ENCODE data around the gene UBE2O. TPM values are rescaled to one million over a fixed set of nuclear protein-coding genes. Genes with fewer than 3 reads are reported as not detected.

Gene UBE2O
- total and polyA plus RNA-seq, 2 donors (not counting 1 experiment from before 2014, with no cell fraction given): 11.5 to 12.4 TPM

DNA sequence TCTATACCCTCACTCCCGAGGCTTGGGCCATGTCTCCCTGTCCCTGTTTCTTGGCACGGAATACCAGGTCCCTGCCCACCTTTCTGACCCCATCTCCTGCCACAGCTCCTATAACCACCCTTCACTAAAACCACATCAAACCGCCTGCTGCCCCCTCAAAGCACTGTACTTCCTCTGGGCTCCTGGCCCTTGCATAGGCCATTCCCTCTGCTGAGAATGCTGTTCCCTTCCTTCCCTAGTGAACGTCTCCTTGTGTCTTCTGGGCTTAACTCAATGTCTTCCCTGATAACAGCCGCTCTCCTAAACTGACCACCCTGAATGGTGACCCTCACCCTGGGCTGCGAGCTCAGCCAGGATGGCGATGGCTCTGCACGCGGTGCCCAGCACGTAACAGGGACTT, 25.1 kb upstream of the UBE2O start:
- H3K79me2 ChIP-seq (ENCODE audit: control insufficient read depth, insufficient read depth, low read length): no peaks in the 10 kb centered on the region
- no peak overlapping the region for H3K9ac ChIP-seq (ENCODE audit: insufficient read depth, low read length)
- TF ChIP-seq CTCF (conservative IDR thresholded peaks at IDR 0.05 in 1 of 2, IDR thresholded peaks at IDR 0.05 in 1 of 2; ENCODE audit: low read depth in 1 of 2, low read length in 2 of 2): no peak
- H3K27ac ChIP-seq (ENCODE audit: insufficient read depth, low read length): no peak overlapping the region
- no peaks in the 10 kb centered on the region for H3K4me1 ChIP-seq (ENCODE audit: control insufficient read depth, extremely low read depth, insufficient read depth, low read length)
- H3K4me2 ChIP-seq (ENCODE audit: extremely low read depth, insufficient read depth, low read length): no peak overlapping the region
- no peaks in the 10 kb centered on the region for H3K27me3 ChIP-seq (ENCODE audit: control insufficient read depth, insufficient read depth, low read length)
- no peaks in the 10 kb centered on the region for H3K36me3 ChIP-seq (ENCODE audit: control insufficient read depth, insufficient read depth, low read length)
- H3K4me3 ChIP-seq (replicated peaks in 1 of 4; ENCODE audit: control extremely low read depth in 1 of 4, insufficient read depth in 1 of 4, low read depth in 3 of 4, low read length in 4 of 4): no peak overlapping the region
- no peak overlapping the region for H2AFZ ChIP-seq (ENCODE audit: low read length)
- no peaks in the 10 kb centered on the region for H3K9me3 ChIP-seq (ENCODE audit: control insufficient read depth, insufficient read depth, low read depth, low read length)
- no peaks in the 10 kb centered on the region for H4K20me1 ChIP-seq (ENCODE audit: control insufficient read depth, extremely low read depth, insufficient read depth, low read length)
- DNase-seq (ENCODE audit: low read depth in 2 of 2): no peak

DNA sequence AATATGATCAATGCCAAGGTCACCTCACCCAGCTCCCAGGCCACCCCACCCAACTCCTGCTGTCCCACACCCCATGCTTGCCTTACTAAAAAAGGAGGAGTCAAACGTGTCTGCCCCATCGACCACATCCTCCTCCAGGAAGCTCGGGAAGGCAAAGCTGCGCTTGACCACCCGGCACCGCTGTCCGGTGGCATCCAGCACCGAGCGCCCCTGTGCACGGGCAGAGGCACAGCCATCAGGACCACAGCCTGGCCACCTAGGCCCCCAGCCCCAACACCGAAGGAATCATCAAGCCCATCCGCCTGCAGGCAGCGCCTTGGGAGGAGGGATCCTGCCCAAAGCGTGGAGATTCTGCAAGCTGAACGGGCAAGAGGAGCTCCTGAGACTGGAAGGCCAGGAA, 24.6 kb upstream of the UBE2O start:
- TF ChIP-seq CTCF (conservative IDR thresholded peaks at IDR 0.05 in 1 of 2, IDR thresholded peaks at IDR 0.05 in 1 of 2; ENCODE audit: low read depth in 1 of 2, low read length in 2 of 2) (no peak), EZH2 (IDR thresholded peaks at IDR 0.05; ENCODE audit: low read length, missing control alignments) (no peak)
- Histone ChIP-seq H3K9me3 (ENCODE audit: control insufficient read depth, insufficient read depth, low read depth, low read length) (no peaks in the 10 kb centered on the region), H3K36me3 (ENCODE audit: control insufficient read depth, insufficient read depth, low read length) (no peaks in the 10 kb centered on the region), H2AFZ (ENCODE audit: low read length) (no peak overlapping the region), H3K4me1 (ENCODE audit: control insufficient read depth, extremely low read depth, insufficient read depth, low read length) (no peaks in the 10 kb centered on the region), H3K4me3 (replicated peaks in 1 of 4; ENCODE audit: control extremely low read depth in 1 of 4, insufficient read depth in 1 of 4, low read depth in 3 of 4, low read length in 4 of 4) (no peak overlapping the region), H3K79me2 (ENCODE audit: control insufficient read depth, insufficient read depth, low read length) (no peaks in the 10 kb centered on the region), H3K27ac (ENCODE audit: insufficient read depth, low read length) (no peak overlapping the region), H4K20me1 (ENCODE audit: control insufficient read depth, extremely low read depth, insufficient read depth, low read length) (no peaks in the 10 kb centered on the region), H3K4me2 (ENCODE audit: extremely low read depth, insufficient read depth, low read length) (no peak overlapping the region), H3K27me3 (ENCODE audit: control insufficient read depth, insufficient read depth, low read length) (no peaks in the 10 kb centered on the region), H3K9ac (ENCODE audit: insufficient read depth, low read length) (no peak overlapping the region)
- no peak for DNase-seq (ENCODE audit: low read depth in 2 of 2)

GRCh38 chr17:76476736-76477135, 23.8 kb upstream of the UBE2O start:
- no peaks in the 10 kb centered on the region for H3K79me2 ChIP-seq (ENCODE audit: control insufficient read depth, insufficient read depth, low read length)
- no peak overlapping the region for H3K27ac ChIP-seq (ENCODE audit: insufficient read depth, low read length)
- H3K4me3 ChIP-seq (replicated peaks in 1 of 4; ENCODE audit: control extremely low read depth in 1 of 4, insufficient read depth in 1 of 4, low read depth in 3 of 4, low read length in 4 of 4): no peak overlapping the region
- H3K9ac ChIP-seq (ENCODE audit: insufficient read depth, low read length): no peak overlapping the region
- H3K27me3 ChIP-seq (ENCODE audit: control insufficient read depth, insufficient read depth, low read length): no peaks in the 10 kb centered on the region
- no peaks in the 10 kb centered on the region for H3K4me1 ChIP-seq (ENCODE audit: control insufficient read depth, extremely low read depth, insufficient read depth, low read length)
- no peaks in the 10 kb centered on the region for H4K20me1 ChIP-seq (ENCODE audit: control insufficient read depth, extremely low read depth, insufficient read depth, low read length)
- no peaks in the 10 kb centered on the region for H3K36me3 ChIP-seq (ENCODE audit: control insufficient read depth, insufficient read depth, low read length)
- DNase-seq (ENCODE audit: low read depth in 2 of 2): no peak
- no peak overlapping the region for H3K4me2 ChIP-seq (ENCODE audit: extremely low read depth, insufficient read depth, low read length)
- H2AFZ ChIP-seq (ENCODE audit: low read length): no peak overlapping the region
- no peaks in the 10 kb centered on the region for H3K9me3 ChIP-seq (ENCODE audit: control insufficient read depth, insufficient read depth, low read depth, low read length)
- TF ChIP-seq CTCF (conservative IDR thresholded peaks at IDR 0.05 in 1 of 2, IDR thresholded peaks at IDR 0.05 in 1 of 2; ENCODE audit: low read depth in 1 of 2, low read length in 2 of 2): no peak
- TF ChIP-seq EZH2 (IDR thresholded peaks at IDR 0.05; ENCODE audit: low read length, missing control alignments): no peak

Measured in fibroblast of lung (primary cell).